ENCODE results near the gene STK39.

DNA sequence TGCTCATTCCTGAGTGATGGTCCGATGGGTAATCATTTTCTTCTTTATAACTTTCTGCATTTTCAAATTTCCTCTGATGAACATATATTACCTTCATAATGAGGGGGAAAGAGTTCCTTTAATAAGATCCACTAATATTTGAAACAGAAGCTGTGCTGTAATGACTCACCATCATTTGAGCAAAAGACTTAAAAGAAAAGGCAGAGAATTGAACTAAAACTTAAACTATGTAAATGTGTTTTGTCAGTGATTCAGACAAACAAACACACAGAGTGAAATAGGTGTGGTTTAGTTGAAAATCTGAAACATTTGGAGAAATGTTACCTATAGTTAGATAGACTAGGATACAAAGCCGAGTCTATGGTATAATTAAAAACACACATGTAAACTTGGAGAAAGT lies 209.6 kb downstream of the STK39 start:
- TF ChIP-seq, protein P1, sequence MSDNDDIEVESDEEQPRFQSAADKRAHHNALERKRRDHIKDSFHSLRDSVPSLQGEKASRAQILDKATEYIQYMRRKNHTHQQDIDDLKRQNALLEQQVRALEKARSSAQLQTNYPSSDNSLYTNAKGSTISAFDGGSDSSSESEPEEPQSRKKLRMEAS (IDR thresholded peaks at IDR 0.05): no peak
- TF ChIP-seq, protein P2, sequence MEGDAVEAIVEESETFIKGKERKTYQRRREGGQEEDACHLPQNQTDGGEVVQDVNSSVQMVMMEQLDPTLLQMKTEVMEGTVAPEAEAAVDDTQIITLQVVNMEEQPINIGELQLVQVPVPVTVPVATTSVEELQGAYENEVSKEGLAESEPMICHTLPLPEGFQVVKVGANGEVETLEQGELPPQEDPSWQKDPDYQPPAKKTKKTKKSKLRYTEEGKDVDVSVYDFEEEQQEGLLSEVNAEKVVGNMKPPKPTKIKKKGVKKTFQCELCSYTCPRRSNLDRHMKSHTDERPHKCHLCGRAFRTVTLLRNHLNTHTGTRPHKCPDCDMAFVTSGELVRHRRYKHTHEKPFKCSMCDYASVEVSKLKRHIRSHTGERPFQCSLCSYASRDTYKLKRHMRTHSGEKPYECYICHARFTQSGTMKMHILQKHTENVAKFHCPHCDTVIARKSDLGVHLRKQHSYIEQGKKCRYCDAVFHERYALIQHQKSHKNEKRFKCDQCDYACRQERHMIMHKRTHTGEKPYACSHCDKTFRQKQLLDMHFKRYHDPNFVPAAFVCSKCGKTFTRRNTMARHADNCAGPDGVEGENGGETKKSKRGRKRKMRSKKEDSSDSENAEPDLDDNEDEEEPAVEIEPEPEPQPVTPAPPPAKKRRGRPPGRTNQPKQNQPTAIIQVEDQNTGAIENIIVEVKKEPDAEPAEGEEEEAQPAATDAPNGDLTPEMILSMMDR (IDR thresholded peaks at IDR 0.05): no peak
- TF ChIP-seq, protein P3, sequence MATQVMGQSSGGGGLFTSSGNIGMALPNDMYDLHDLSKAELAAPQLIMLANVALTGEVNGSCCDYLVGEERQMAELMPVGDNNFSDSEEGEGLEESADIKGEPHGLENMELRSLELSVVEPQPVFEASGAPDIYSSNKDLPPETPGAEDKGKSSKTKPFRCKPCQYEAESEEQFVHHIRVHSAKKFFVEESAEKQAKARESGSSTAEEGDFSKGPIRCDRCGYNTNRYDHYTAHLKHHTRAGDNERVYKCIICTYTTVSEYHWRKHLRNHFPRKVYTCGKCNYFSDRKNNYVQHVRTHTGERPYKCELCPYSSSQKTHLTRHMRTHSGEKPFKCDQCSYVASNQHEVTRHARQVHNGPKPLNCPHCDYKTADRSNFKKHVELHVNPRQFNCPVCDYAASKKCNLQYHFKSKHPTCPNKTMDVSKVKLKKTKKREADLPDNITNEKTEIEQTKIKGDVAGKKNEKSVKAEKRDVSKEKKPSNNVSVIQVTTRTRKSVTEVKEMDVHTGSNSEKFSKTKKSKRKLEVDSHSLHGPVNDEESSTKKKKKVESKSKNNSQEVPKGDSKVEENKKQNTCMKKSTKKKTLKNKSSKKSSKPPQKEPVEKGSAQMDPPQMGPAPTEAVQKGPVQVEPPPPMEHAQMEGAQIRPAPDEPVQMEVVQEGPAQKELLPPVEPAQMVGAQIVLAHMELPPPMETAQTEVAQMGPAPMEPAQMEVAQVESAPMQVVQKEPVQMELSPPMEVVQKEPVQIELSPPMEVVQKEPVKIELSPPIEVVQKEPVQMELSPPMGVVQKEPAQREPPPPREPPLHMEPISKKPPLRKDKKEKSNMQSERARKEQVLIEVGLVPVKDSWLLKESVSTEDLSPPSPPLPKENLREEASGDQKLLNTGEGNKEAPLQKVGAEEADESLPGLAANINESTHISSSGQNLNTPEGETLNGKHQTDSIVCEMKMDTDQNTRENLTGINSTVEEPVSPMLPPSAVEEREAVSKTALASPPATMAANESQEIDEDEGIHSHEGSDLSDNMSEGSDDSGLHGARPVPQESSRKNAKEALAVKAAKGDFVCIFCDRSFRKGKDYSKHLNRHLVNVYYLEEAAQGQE (IDR thresholded peaks at IDR 0.05): no peak
- TF ChIP-seq POLR2A (IDR thresholded peaks at IDR 0.05; ENCODE audit: low read length) (no peak), BHLHE40 (IDR thresholded peaks at IDR 0.05; ENCODE audit: low read depth, low read length) (no peak), RFX5 (IDR thresholded peaks at IDR 0.05) (no peak), EP300 (IDR thresholded peaks at IDR 0.05) (no peak), JUN (IDR thresholded peaks at IDR 0.05) (no peak), RAD21 (conservative IDR thresholded peaks at IDR 0.05 in 1 of 2, IDR thresholded peaks at IDR 0.05 in 1 of 2) (no peak), FOSL2 (IDR thresholded peaks at IDR 0.05) (no peak), FOSL2 (CRISPR knock-in tag; IDR thresholded peaks at IDR 0.05) (no peak)
- TF ChIP-seq, protein P4, sequence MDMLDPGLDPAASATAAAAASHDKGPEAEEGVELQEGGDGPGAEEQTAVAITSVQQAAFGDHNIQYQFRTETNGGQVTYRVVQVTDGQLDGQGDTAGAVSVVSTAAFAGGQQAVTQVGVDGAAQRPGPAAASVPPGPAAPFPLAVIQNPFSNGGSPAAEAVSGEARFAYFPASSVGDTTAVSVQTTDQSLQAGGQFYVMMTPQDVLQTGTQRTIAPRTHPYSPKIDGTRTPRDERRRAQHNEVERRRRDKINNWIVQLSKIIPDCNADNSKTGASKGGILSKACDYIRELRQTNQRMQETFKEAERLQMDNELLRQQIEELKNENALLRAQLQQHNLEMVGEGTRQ (IDR thresholded peaks at IDR 0.05): no peak
- TF ChIP-seq, protein P5, sequence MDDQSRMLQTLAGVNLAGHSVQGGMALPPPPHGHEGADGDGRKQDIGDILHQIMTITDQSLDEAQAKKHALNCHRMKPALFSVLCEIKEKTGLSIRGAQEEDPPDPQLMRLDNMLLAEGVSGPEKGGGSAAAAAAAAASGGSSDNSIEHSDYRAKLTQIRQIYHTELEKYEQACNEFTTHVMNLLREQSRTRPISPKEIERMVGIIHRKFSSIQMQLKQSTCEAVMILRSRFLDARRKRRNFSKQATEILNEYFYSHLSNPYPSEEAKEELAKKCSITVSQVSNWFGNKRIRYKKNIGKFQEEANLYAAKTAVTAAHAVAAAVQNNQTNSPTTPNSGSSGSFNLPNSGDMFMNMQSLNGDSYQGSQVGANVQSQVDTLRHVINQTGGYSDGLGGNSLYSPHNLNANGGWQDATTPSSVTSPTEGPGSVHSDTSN (IDR thresholded peaks at IDR 0.05): no peak
- TF ChIP-seq, protein P6, sequence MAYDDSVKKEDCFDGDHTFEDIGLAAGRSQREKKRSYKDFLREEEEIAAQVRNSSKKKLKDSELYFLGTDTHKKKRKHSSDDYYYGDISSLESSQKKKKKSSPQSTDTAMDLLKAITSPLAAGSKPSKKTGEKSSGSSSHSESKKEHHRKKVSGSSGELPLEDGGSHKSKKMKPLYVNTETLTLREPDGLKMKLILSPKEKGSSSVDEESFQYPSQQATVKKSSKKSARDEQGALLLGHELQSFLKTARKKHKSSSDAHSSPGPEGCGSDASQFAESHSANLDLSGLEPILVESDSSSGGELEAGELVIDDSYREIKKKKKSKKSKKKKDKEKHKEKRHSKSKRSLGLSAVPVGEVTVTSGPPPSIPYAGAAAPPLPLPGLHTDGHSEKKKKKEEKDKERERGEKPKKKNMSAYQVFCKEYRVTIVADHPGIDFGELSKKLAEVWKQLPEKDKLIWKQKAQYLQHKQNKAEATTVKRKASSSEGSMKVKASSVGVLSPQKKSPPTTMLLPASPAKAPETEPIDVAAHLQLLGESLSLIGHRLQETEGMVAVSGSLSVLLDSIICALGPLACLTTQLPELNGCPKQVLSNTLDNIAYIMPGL (CRISPR knock-in tag; IDR thresholded peaks at IDR 0.05; ENCODE audit: borderline replicate concordance): no peak

Data from A549 (cell line).